GM12892 (cell line): Measurements from ENCODE around the gene RAB3GAP1.

Source experiments
- POLR2A ChIP-seq: IDR thresholded peaks from 2 replicates; pipeline ENCODE4 v1.6.1; 2011; ENCODE audit warnings: low read depth, low read length, control low read depth
- POLR2AphosphoS5 ChIP-seq: IDR thresholded peaks from 2 replicates; pipeline ENCODE4 v1.6.1; 2011; ENCODE audit warnings: low read depth, low read length, control low read depth
- TAF1 ChIP-seq: IDR thresholded peaks from 2 replicates; pipeline ENCODE4 v1.6.1; 2011; ENCODE audit warnings: low read depth, mild to moderate bottlenecking, control low read depth, low read length, borderline replicate concordance

- TF ChIP-seq TAF1: no peak
- no peak for TF ChIP-seq POLR2A
- TF ChIP-seq POLR2AphosphoS5: no peak
These were observed 14.6 kb downstream of the RAB3GAP1 start for GRCh38 chr2:135066710-135067109.
